SK-N-SH treated with all-trans-retinoic acid at 6 μM for 48 hours (cell line): Measurements from ENCODE around the gene SIRPA.

Experiments used
- ARNTL ChIP-seq: fragments of 450-650 bp; formaldehyde crosslinking; IDR thresholded peaks from 2 replicates; pipeline ENCODE4 v1.5.0; 2020; ENCODE audit warnings: low read depth, mild to moderate bottlenecking, moderate library complexity, borderline replicate concordance
- BACH2 ChIP-seq: fragments of 250-450 bp; sonication (Bioruptor Pico); IDR thresholded peaks from 2 replicates; pipeline ENCODE4 v1.9.0; 2021; ENCODE audit warnings: mild to moderate bottlenecking, borderline replicate concordance
- GLIS3 ChIP-seq: fragments of 250-450 bp; sonication (Bioruptor Pico); IDR thresholded peaks from 2 replicates; pipeline ENCODE4 v1.5.0; 2020; ENCODE audit warnings: mild to moderate bottlenecking, moderate library complexity
- OSR1 ChIP-seq: fragments of 250-450 bp; sonication (Bioruptor Pico); IDR thresholded peaks from 2 replicates; pipeline ENCODE4 v1.8.0; 2022; ENCODE audit warnings: moderate library complexity, mild to moderate bottlenecking, inconsistent platforms
- RARB ChIP-seq: fragments of 250-450 bp; sonication (Bioruptor Pico); IDR thresholded peaks from 2 replicates; pipeline ENCODE4 v1.8.0; 2021; ENCODE audit warnings: mild to moderate bottlenecking, moderate library complexity
- TCF4 ChIP-seq: fragments of 250-450 bp; sonication (Bioruptor Pico); IDR thresholded peaks from 2 replicates; pipeline ENCODE4 v1.8.0; 2021; ENCODE audit warnings: mild to moderate bottlenecking, moderate library complexity, borderline replicate concordance
- TOX ChIP-seq: fragments of 250-450 bp; sonication (Bioruptor Pico); IDR thresholded peaks from 2 replicates; pipeline ENCODE4 v1.8.0; 2021; ENCODE audit warnings: mild to moderate bottlenecking, moderate library complexity, borderline replicate concordance
- ZC3H10 ChIP-seq: fragments of 250-450 bp; sonication (Bioruptor Pico); IDR thresholded peaks from 2 replicates; pipeline ENCODE4 v1.5.1; 2021; ENCODE audit warnings: mild to moderate bottlenecking, moderate library complexity
- ZFP3 ChIP-seq: fragments of 250-450 bp; sonication (Bioruptor Pico); IDR thresholded peaks from 2 replicates; pipeline ENCODE4 v1.5.0; 2020; ENCODE audit warnings: mild to moderate bottlenecking, moderate library complexity
- ZFP30 ChIP-seq: fragments of 450-650 bp; formaldehyde crosslinking; IDR thresholded peaks from 2 replicates; pipeline ENCODE4 v1.5.0; 2022; ENCODE audit warnings: mild to moderate bottlenecking, moderate library complexity
- ZNF8 ChIP-seq: fragments of 450-650 bp; formaldehyde crosslinking; IDR thresholded peaks from 2 replicates; pipeline ENCODE4 v1.5.0; 2020; ENCODE audit warnings: mild to moderate bottlenecking, moderate library complexity
- TF ChIP-seq, protein P1 (sequence below): fragments of 250-450 bp; sonication (Bioruptor Pico); IDR thresholded peaks from 2 replicates; pipeline ENCODE4 v1.8.0; 2020; ENCODE audit warnings: mild to moderate bottlenecking, moderate library complexity, borderline replicate concordance
- TF ChIP-seq, protein P2 (sequence below): fragments of 250-450 bp; sonication (Bioruptor Pico); IDR thresholded peaks from 2 replicates; pipeline ENCODE4 v1.5.1; 2020; ENCODE audit warnings: low read depth, mild to moderate bottlenecking, moderate library complexity
- TF ChIP-seq, protein P3 (sequence below): fragments of 250-450 bp; sonication (Bioruptor Pico); IDR thresholded peaks from 2 replicates; pipeline ENCODE4 v1.5.0; 2020; ENCODE audit warnings: mild to moderate bottlenecking, moderate library complexity

DNA sequence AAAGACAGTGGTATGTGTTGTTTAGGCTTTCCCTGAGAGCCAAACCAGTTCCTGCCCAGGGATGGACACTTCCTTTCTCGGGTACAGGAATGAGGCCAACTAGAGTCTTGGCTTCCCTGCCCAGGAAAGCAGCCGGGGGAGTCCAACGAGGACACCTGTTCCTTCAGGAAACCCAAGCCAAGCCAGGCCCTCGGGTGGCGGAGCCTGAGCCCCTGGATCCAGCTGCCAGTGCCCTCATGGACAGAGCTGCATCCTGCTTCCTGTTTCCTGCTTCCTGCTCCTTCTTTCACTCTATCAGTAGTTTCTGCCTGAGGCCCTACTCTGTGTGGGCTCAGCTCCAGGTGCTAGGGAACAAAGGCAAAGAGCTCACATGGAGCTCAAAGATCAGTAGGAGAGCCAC is 7.9 kb upstream of the SIRPA start:
- no peak for TF ChIP-seq ZC3H10 (CRISPR knock-in tag)
- TF ChIP-seq OSR1 (CRISPR knock-in tag), result no peak
- TF ChIP-seq, protein P1, sequence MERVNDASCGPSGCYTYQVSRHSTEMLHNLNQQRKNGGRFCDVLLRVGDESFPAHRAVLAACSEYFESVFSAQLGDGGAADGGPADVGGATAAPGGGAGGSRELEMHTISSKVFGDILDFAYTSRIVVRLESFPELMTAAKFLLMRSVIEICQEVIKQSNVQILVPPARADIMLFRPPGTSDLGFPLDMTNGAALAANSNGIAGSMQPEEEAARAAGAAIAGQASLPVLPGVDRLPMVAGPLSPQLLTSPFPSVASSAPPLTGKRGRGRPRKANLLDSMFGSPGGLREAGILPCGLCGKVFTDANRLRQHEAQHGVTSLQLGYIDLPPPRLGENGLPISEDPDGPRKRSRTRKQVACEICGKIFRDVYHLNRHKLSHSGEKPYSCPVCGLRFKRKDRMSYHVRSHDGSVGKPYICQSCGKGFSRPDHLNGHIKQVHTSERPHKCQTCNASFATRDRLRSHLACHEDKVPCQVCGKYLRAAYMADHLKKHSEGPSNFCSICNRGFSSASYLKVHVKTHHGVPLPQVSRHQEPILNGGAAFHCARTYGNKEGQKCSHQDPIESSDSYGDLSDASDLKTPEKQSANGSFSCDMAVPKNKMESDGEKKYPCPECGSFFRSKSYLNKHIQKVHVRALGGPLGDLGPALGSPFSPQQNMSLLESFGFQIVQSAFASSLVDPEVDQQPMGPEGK, result no peak
- TF ChIP-seq, protein P2, sequence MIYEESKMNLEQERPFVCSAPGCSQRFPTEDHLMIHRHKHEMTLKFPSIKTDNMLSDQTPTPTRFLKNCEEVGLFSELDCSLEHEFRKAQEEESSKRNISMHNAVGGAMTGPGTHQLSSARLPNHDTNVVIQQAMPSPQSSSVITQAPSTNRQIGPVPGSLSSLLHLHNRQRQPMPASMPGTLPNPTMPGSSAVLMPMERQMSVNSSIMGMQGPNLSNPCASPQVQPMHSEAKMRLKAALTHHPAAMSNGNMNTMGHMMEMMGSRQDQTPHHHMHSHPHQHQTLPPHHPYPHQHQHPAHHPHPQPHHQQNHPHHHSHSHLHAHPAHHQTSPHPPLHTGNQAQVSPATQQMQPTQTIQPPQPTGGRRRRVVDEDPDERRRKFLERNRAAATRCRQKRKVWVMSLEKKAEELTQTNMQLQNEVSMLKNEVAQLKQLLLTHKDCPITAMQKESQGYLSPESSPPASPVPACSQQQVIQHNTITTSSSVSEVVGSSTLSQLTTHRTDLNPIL (CRISPR knock-in tag), result no peak
- TF ChIP-seq BACH2, result no peak
- no peak for TF ChIP-seq ZFP30 (CRISPR knock-in tag)
- TF ChIP-seq RARB (CRISPR knock-in tag), result no peak
- TF ChIP-seq GLIS3 (CRISPR knock-in tag), result no peak
- no peak for TF ChIP-seq ZFP3 (CRISPR knock-in tag)
- TF ChIP-seq, protein P3, sequence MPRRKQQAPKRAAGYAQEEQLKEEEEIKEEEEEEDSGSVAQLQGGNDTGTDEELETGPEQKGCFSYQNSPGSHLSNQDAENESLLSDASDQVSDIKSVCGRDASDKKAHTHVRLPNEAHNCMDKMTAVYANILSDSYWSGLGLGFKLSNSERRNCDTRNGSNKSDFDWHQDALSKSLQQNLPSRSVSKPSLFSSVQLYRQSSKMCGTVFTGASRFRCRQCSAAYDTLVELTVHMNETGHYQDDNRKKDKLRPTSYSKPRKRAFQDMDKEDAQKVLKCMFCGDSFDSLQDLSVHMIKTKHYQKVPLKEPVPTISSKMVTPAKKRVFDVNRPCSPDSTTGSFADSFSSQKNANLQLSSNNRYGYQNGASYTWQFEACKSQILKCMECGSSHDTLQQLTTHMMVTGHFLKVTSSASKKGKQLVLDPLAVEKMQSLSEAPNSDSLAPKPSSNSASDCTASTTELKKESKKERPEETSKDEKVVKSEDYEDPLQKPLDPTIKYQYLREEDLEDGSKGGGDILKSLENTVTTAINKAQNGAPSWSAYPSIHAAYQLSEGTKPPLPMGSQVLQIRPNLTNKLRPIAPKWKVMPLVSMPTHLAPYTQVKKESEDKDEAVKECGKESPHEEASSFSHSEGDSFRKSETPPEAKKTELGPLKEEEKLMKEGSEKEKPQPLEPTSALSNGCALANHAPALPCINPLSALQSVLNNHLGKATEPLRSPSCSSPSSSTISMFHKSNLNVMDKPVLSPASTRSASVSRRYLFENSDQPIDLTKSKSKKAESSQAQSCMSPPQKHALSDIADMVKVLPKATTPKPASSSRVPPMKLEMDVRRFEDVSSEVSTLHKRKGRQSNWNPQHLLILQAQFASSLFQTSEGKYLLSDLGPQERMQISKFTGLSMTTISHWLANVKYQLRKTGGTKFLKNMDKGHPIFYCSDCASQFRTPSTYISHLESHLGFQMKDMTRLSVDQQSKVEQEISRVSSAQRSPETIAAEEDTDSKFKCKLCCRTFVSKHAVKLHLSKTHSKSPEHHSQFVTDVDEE, result no peak
- TF ChIP-seq ZNF8, result no peak
- TF ChIP-seq TCF4 (CRISPR knock-in tag), result no peak
- TF ChIP-seq TOX (CRISPR knock-in tag), result no peak
- no peak for TF ChIP-seq ARNTL (CRISPR knock-in tag)
